ENCODE results near the gene EVI5.

DNA sequence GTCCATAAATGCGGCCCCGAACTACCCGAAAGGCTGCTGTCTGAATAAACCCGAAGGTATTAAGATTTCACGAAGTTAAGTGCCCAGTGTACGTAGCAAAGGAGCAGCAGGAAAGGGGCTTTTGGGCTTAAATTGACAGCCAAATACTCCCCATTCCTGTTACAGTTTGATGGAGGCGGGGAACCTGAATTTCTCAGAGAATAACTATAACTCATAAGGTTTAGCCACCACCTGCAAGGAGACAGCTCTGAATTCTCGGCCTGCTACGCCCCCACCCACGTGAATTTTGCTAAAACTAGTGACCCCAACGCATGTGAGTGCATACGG, 303.3 kb downstream of the EVI5 start:
- TF ChIP-seq WRNIP1 (IDR thresholded peaks at IDR 0.05; ENCODE audit: borderline replicate concordance, low read depth, low read length) (no peak), TCF7 (IDR thresholded peaks at IDR 0.05; ENCODE audit: borderline replicate concordance) (no peak), SMARCA5 (IDR thresholded peaks at IDR 0.05) (no peak), ZNF24 (IDR thresholded peaks at IDR 0.05) (no peak), SP1 (IDR thresholded peaks at IDR 0.05; ENCODE audit: low read depth, low read length) (no peak), CHD2 (IDR thresholded peaks at IDR 0.05; ENCODE audit: borderline replicate concordance, low read depth, low read length) (no peak), POLR2A (IDR thresholded peaks at IDR 0.05; ENCODE audit: low read depth, low read length) (no peak), EZH2 (IDR thresholded peaks at IDR 0.05; ENCODE audit: borderline replicate concordance, control insufficient read depth, low read depth, low read length) (no peak), TCF12 (IDR thresholded peaks at IDR 0.05; ENCODE audit: low read depth, low read length) (no peak)
- TF ChIP-seq, protein P1, sequence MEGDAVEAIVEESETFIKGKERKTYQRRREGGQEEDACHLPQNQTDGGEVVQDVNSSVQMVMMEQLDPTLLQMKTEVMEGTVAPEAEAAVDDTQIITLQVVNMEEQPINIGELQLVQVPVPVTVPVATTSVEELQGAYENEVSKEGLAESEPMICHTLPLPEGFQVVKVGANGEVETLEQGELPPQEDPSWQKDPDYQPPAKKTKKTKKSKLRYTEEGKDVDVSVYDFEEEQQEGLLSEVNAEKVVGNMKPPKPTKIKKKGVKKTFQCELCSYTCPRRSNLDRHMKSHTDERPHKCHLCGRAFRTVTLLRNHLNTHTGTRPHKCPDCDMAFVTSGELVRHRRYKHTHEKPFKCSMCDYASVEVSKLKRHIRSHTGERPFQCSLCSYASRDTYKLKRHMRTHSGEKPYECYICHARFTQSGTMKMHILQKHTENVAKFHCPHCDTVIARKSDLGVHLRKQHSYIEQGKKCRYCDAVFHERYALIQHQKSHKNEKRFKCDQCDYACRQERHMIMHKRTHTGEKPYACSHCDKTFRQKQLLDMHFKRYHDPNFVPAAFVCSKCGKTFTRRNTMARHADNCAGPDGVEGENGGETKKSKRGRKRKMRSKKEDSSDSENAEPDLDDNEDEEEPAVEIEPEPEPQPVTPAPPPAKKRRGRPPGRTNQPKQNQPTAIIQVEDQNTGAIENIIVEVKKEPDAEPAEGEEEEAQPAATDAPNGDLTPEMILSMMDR (IDR thresholded peaks at IDR 0.05 in 2 of 3, conservative IDR thresholded peaks at IDR 0.05 in 1 of 3; ENCODE audit: control insufficient read depth in 2 of 3, extremely low read depth in 1 of 3, insufficient read depth in 1 of 3, low read depth in 3 of 3, low read length in 3 of 3), result no peak
- TF ChIP-seq, protein P2, sequence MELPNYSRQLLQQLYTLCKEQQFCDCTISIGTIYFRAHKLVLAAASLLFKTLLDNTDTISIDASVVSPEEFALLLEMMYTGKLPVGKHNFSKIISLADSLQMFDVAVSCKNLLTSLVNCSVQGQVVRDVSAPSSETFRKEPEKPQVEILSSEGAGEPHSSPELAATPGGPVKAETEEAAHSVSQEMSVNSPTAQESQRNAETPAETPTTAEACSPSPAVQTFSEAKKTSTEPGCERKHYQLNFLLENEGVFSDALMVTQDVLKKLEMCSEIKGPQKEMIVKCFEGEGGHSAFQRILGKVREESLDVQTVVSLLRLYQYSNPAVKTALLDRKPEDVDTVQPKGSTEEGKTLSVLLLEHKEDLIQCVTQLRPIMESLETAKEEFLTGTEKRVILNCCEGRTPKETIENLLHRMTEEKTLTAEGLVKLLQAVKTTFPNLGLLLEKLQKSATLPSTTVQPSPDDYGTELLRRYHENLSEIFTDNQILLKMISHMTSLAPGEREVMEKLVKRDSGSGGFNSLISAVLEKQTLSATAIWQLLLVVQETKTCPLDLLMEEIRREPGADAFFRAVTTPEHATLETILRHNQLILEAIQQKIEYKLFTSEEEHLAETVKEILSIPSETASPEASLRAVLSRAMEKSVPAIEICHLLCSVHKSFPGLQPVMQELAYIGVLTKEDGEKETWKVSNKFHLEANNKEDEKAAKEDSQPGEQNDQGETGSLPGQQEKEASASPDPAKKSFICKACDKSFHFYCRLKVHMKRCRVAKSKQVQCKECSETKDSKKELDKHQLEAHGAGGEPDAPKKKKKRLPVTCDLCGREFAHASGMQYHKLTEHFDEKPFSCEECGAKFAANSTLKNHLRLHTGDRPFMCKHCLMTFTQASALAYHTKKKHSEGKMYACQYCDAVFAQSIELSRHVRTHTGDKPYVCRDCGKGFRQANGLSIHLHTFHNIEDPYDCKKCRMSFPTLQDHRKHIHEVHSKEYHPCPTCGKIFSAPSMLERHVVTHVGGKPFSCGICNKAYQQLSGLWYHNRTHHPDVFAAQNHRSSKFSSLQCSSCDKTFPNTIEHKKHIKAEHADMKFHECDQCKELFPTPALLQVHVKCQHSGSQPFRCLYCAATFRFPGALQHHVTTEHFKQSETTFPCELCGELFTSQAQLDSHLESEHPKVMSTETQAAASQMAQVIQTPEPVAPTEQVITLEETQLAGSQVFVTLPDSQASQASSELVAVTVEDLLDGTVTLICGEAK (IDR thresholded peaks at IDR 0.05; ENCODE audit: borderline replicate concordance), result no peak
